ENCODE measurements around the gene ASTE1.

DNA sequence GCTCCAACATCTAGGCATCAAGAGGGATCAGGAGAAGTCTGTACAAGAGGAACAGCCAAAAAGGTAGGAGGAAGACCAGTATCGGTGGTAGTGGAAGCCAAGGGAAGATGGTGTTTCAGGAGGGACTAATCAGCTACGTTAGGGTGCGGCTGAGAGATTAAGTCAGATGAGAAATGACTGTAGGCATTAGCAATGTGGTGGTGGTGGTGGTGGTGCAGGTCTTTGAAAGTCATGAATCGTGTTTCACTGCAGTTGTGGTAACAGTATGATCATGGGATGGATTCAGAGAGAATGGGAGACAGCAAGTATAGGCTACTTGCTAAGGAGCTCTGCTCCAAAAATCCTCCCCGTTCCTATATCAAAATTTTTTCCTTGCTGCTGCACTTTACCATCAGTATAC is 35.5 kb downstream of the ASTE1 start:
- TF ChIP-seq, protein P1, sequence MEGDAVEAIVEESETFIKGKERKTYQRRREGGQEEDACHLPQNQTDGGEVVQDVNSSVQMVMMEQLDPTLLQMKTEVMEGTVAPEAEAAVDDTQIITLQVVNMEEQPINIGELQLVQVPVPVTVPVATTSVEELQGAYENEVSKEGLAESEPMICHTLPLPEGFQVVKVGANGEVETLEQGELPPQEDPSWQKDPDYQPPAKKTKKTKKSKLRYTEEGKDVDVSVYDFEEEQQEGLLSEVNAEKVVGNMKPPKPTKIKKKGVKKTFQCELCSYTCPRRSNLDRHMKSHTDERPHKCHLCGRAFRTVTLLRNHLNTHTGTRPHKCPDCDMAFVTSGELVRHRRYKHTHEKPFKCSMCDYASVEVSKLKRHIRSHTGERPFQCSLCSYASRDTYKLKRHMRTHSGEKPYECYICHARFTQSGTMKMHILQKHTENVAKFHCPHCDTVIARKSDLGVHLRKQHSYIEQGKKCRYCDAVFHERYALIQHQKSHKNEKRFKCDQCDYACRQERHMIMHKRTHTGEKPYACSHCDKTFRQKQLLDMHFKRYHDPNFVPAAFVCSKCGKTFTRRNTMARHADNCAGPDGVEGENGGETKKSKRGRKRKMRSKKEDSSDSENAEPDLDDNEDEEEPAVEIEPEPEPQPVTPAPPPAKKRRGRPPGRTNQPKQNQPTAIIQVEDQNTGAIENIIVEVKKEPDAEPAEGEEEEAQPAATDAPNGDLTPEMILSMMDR (IDR thresholded peaks at IDR 0.05) = no peak
- TF ChIP-seq ZFX (IDR thresholded peaks at IDR 0.05; ENCODE audit: borderline replicate concordance) = no peak
